SK-N-SH treated with all-trans-retinoic acid at 6 μM for 48 hours (cell line): Measurements from ENCODE around the gene CACNA2D3.

Source experiments
- ATAC-seq: fragments of 200-7000 bp; cut with Tn5 transposase; 3 replicates; pipeline ENCODE4 v1.9.1; 2020; ENCODE audit warnings: mild to moderate bottlenecking, moderate library complexity
- ESRRG ChIP-seq: fragments of 250-450 bp; sonication (Bioruptor Pico); IDR thresholded peaks from 2 replicates; pipeline ENCODE4 v1.6.1; 2021; ENCODE audit warnings: mild to moderate bottlenecking
- GLIS3 ChIP-seq: fragments of 250-450 bp; sonication (Bioruptor Pico); IDR thresholded peaks from 2 replicates; pipeline ENCODE4 v1.5.0; 2020; ENCODE audit warnings: mild to moderate bottlenecking, moderate library complexity
- ISL1 ChIP-seq: fragments of 250-450 bp; sonication (Bioruptor Pico); IDR thresholded peaks from 2 replicates; pipeline ENCODE4 v2.1.2; 2022; ENCODE audit warnings: mild to moderate bottlenecking, moderate library complexity
- OSR1 ChIP-seq: fragments of 250-450 bp; sonication (Bioruptor Pico); IDR thresholded peaks from 2 replicates; pipeline ENCODE4 v1.8.0; 2022; ENCODE audit warnings: moderate library complexity, mild to moderate bottlenecking, inconsistent platforms
- POU6F1 ChIP-seq: fragments of 250-450 bp; sonication (Bioruptor Pico); IDR thresholded peaks from 2 replicates; pipeline ENCODE4 v1.8.0; 2021; ENCODE audit warnings: low read depth, mild to moderate bottlenecking, moderate library complexity, borderline replicate concordance
- PPARA ChIP-seq: fragments of 250-450 bp; sonication (Bioruptor Pico); IDR thresholded peaks from 2 replicates; pipeline ENCODE4 v1.5.0; 2020; ENCODE audit warnings: mild to moderate bottlenecking, borderline replicate concordance
- SNAI2 ChIP-seq: fragments of 250-450 bp; sonication (Bioruptor Pico); IDR thresholded peaks from 2 replicates; pipeline ENCODE4 v1.5.0; 2020; ENCODE audit warnings: mild to moderate bottlenecking, moderate library complexity
- TCF4 ChIP-seq: fragments of 250-450 bp; sonication (Bioruptor Pico); IDR thresholded peaks from 2 replicates; pipeline ENCODE4 v1.8.0; 2021; ENCODE audit warnings: mild to moderate bottlenecking, moderate library complexity, borderline replicate concordance
- TOX ChIP-seq: fragments of 250-450 bp; sonication (Bioruptor Pico); IDR thresholded peaks from 2 replicates; pipeline ENCODE4 v1.8.0; 2021; ENCODE audit warnings: mild to moderate bottlenecking, moderate library complexity, borderline replicate concordance
- ZC3H10 ChIP-seq: fragments of 250-450 bp; sonication (Bioruptor Pico); IDR thresholded peaks from 2 replicates; pipeline ENCODE4 v1.5.1; 2021; ENCODE audit warnings: mild to moderate bottlenecking, moderate library complexity
- ZFP3 ChIP-seq: fragments of 250-450 bp; sonication (Bioruptor Pico); IDR thresholded peaks from 2 replicates; pipeline ENCODE4 v1.5.0; 2020; ENCODE audit warnings: mild to moderate bottlenecking, moderate library complexity
- ZFP30 ChIP-seq: fragments of 450-650 bp; formaldehyde crosslinking; IDR thresholded peaks from 2 replicates; pipeline ENCODE4 v1.5.0; 2022; ENCODE audit warnings: mild to moderate bottlenecking, moderate library complexity
- ZNF565 ChIP-seq: fragments of 450-650 bp; formaldehyde crosslinking; conservative IDR thresholded peaks from 2 replicates; pipeline ENCODE4 v1.5.0; 2020; ENCODE audit warnings: low read depth, mild to moderate bottlenecking, moderate library complexity
- ZNF70 ChIP-seq: fragments of 450-650 bp; formaldehyde crosslinking; IDR thresholded peaks from 2 replicates; pipeline ENCODE4 v1.5.0; 2020; ENCODE audit warnings: mild to moderate bottlenecking, moderate library complexity
- ZNF8 ChIP-seq: fragments of 450-650 bp; formaldehyde crosslinking; IDR thresholded peaks from 2 replicates; pipeline ENCODE4 v1.5.0; 2020; ENCODE audit warnings: mild to moderate bottlenecking, moderate library complexity
- TF ChIP-seq, protein P1 (sequence below): fragments of 250-450 bp; sonication (Bioruptor Pico); IDR thresholded peaks from 2 replicates; pipeline ENCODE4 v1.5.0; 2020; ENCODE audit warnings: mild to moderate bottlenecking, moderate library complexity
- TF ChIP-seq, protein P2 (sequence below): fragments of 250-450 bp; sonication (Bioruptor Pico); IDR thresholded peaks from 2 replicates; pipeline ENCODE4 v1.8.0; 2020; ENCODE audit warnings: mild to moderate bottlenecking, moderate library complexity, borderline replicate concordance
- TF ChIP-seq, protein P3 (sequence below): fragments of 250-450 bp; sonication (Bioruptor Pico); IDR thresholded peaks from 2 replicates; pipeline ENCODE4 v1.5.1; 2020; ENCODE audit warnings: low read depth, mild to moderate bottlenecking, moderate library complexity

The CACNA2D3 gene

GRCh38 chr3:54733106-54734006 lies 611.0 kb downstream of the CACNA2D3 start:
- TF ChIP-seq OSR1 (CRISPR knock-in tag) (no peak), TCF4 (CRISPR knock-in tag) (peak; percentile 69), ZNF565 (CRISPR knock-in tag) (no peak)
- ATAC-seq: no peak; the same call in 2 of the 3 replicates

- ATAC-seq: no peak
- TF ChIP-seq ZNF565 (CRISPR knock-in tag) (no peak), SNAI2 (CRISPR knock-in tag) (no peak), ZFP30 (no peak), ESRRG (CRISPR knock-in tag) (no peak)
- TF ChIP-seq, protein P1, sequence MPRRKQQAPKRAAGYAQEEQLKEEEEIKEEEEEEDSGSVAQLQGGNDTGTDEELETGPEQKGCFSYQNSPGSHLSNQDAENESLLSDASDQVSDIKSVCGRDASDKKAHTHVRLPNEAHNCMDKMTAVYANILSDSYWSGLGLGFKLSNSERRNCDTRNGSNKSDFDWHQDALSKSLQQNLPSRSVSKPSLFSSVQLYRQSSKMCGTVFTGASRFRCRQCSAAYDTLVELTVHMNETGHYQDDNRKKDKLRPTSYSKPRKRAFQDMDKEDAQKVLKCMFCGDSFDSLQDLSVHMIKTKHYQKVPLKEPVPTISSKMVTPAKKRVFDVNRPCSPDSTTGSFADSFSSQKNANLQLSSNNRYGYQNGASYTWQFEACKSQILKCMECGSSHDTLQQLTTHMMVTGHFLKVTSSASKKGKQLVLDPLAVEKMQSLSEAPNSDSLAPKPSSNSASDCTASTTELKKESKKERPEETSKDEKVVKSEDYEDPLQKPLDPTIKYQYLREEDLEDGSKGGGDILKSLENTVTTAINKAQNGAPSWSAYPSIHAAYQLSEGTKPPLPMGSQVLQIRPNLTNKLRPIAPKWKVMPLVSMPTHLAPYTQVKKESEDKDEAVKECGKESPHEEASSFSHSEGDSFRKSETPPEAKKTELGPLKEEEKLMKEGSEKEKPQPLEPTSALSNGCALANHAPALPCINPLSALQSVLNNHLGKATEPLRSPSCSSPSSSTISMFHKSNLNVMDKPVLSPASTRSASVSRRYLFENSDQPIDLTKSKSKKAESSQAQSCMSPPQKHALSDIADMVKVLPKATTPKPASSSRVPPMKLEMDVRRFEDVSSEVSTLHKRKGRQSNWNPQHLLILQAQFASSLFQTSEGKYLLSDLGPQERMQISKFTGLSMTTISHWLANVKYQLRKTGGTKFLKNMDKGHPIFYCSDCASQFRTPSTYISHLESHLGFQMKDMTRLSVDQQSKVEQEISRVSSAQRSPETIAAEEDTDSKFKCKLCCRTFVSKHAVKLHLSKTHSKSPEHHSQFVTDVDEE (CRISPR knock-in tag): no peak
- TF ChIP-seq, protein P2, sequence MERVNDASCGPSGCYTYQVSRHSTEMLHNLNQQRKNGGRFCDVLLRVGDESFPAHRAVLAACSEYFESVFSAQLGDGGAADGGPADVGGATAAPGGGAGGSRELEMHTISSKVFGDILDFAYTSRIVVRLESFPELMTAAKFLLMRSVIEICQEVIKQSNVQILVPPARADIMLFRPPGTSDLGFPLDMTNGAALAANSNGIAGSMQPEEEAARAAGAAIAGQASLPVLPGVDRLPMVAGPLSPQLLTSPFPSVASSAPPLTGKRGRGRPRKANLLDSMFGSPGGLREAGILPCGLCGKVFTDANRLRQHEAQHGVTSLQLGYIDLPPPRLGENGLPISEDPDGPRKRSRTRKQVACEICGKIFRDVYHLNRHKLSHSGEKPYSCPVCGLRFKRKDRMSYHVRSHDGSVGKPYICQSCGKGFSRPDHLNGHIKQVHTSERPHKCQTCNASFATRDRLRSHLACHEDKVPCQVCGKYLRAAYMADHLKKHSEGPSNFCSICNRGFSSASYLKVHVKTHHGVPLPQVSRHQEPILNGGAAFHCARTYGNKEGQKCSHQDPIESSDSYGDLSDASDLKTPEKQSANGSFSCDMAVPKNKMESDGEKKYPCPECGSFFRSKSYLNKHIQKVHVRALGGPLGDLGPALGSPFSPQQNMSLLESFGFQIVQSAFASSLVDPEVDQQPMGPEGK (CRISPR knock-in tag): no peak
Observed at GRCh38 chr3:54736459-54736858, 614.1 kb downstream of the CACNA2D3 start.

DNA sequence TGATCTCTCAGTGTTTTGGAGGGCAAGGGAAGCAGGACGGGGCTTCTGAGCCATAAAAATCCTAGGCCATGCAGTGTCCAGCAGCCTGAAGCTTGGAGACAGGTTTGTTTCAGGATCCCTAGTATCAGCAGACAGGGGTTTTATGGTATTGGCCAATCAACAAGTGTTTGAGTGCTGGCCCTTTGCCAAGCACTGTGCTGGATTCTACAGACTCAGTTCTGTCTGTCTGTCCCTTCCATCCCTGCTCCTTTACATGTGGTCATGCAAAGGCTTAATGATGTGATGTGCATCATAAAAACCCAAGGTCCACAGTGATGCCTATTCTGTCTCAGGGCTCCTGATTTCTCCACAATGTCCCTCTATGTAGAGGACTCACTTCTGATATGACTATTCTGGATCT lies 621.4 kb downstream of the CACNA2D3 start:
- ATAC-seq: no peak
- TF ChIP-seq ZFP30: no peak
- no peak for TF ChIP-seq ISL1
- no peak for TF ChIP-seq ESRRG (CRISPR knock-in tag)
- TF ChIP-seq, protein P2 (CRISPR knock-in tag): no peak
- TF ChIP-seq ZNF565 (CRISPR knock-in tag): no peak
- no peak for TF ChIP-seq POU6F1 (CRISPR knock-in tag)
- no peak for TF ChIP-seq PPARA (CRISPR knock-in tag)
- no peak for TF ChIP-seq ZNF8
- TF ChIP-seq, all 23 proteins: peak for 0

GRCh38 chr3:54744291-54744690 lies 621.9 kb downstream of the CACNA2D3 start:
- no peak for ATAC-seq
- TF ChIP-seq TOX (CRISPR knock-in tag) (no peak), GLIS3 (no peak), ZNF70 (CRISPR knock-in tag) (no peak), PPARA (CRISPR knock-in tag) (no peak), POU6F1 (CRISPR knock-in tag) (no peak), ZFP30 (no peak), ZFP3 (CRISPR knock-in tag) (no peak), ZC3H10 (CRISPR knock-in tag) (no peak), ESRRG (CRISPR knock-in tag) (no peak), TCF4 (CRISPR knock-in tag) (no peak)
- TF ChIP-seq, protein P1 (CRISPR knock-in tag): no peak
- TF ChIP-seq, protein P3, sequence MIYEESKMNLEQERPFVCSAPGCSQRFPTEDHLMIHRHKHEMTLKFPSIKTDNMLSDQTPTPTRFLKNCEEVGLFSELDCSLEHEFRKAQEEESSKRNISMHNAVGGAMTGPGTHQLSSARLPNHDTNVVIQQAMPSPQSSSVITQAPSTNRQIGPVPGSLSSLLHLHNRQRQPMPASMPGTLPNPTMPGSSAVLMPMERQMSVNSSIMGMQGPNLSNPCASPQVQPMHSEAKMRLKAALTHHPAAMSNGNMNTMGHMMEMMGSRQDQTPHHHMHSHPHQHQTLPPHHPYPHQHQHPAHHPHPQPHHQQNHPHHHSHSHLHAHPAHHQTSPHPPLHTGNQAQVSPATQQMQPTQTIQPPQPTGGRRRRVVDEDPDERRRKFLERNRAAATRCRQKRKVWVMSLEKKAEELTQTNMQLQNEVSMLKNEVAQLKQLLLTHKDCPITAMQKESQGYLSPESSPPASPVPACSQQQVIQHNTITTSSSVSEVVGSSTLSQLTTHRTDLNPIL (CRISPR knock-in tag): no peak
